Esophagus squamous epithelium (tissue), 4 donors: ENCODE measurements around the gene ITGB5.

Experiments
- POLR2A ChIP-seq, 4 donors: fragments of 450-650 bp; IDR thresholded peaks; one replicate each; pipeline ENCODE4 v1.6.1; 2017; ENCODE audit warnings: antibody characterized with exemption in 4 of 4, mild to moderate bottlenecking in 4 of 4, moderate library complexity in 3 of 4
- TF ChIP-seq, protein P1 (sequence below), 6 experiments: fragments of 450-650 bp in 4 of 6; fragments of 200-600 bp in 2 of 6; sonication (generic) in 2 of 6; IDR thresholded peaks; one replicate each; pipeline ENCODE4 v1.5.1; 2016 to 2019; ENCODE audit warnings: antibody characterized with exemption in 6 of 6, mild to moderate bottlenecking in 4 of 6, moderate library complexity in 4 of 6

DNA sequence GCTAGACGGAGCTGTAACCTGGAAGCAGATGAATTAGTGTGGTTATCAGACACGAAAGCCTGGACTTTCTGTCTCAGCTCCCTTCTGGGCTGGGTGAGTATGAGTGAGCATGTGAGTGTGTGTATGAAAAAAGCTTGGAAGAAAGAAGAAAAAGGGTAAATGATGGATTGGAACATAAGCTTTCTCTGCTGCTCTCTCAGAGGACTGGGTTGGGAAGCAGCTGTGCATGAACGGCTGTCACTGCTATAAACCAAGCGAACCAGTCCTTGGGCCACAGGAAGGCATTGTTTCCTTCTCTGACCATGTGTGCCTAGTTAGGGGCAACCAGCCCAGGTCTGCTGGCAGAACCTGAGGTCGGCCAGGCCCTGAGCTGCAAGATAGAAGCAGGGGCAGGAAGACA is 119.9 kb downstream of the ITGB5 start:
- TF ChIP-seq, protein P1, sequence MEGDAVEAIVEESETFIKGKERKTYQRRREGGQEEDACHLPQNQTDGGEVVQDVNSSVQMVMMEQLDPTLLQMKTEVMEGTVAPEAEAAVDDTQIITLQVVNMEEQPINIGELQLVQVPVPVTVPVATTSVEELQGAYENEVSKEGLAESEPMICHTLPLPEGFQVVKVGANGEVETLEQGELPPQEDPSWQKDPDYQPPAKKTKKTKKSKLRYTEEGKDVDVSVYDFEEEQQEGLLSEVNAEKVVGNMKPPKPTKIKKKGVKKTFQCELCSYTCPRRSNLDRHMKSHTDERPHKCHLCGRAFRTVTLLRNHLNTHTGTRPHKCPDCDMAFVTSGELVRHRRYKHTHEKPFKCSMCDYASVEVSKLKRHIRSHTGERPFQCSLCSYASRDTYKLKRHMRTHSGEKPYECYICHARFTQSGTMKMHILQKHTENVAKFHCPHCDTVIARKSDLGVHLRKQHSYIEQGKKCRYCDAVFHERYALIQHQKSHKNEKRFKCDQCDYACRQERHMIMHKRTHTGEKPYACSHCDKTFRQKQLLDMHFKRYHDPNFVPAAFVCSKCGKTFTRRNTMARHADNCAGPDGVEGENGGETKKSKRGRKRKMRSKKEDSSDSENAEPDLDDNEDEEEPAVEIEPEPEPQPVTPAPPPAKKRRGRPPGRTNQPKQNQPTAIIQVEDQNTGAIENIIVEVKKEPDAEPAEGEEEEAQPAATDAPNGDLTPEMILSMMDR (IDR thresholded peaks at IDR 0.05): no peak
- TF ChIP-seq POLR2A (IDR thresholded peaks at IDR 0.05): no peak
